H54 (cell line): ENCODE measurements around the gene MAP3K14.
A peak's percentile ranks its signal among the peaks of the same experiment; 100 is the strongest.
"Not testable (repeated sequence)": the region's sequence is repeated elsewhere in the genome, so short reads cannot be mapped to it uniquely, and the experiment has no call there.

Source experiments
- DNase-seq: peaks from one replicate; pipeline ENCODE4 v3.0.0; 2011; ENCODE audit warnings: low spot score, mixed read lengths; ENCODE audit not compliant: insufficient read length
- FAIRE-seq: peaks from 3 replicates; lab custom pipeline; 2011; peaks lifted over from hg19 to GRCh38; lab: Jason Lieb, UNC
- POLR2A ChIP-seq: IDR thresholded peaks from 2 replicates; pipeline ENCODE4 v1.6.1; 2011; ENCODE audit warnings: low read depth, mild to moderate bottlenecking, low read length

MAP3K14 gene

DNA sequence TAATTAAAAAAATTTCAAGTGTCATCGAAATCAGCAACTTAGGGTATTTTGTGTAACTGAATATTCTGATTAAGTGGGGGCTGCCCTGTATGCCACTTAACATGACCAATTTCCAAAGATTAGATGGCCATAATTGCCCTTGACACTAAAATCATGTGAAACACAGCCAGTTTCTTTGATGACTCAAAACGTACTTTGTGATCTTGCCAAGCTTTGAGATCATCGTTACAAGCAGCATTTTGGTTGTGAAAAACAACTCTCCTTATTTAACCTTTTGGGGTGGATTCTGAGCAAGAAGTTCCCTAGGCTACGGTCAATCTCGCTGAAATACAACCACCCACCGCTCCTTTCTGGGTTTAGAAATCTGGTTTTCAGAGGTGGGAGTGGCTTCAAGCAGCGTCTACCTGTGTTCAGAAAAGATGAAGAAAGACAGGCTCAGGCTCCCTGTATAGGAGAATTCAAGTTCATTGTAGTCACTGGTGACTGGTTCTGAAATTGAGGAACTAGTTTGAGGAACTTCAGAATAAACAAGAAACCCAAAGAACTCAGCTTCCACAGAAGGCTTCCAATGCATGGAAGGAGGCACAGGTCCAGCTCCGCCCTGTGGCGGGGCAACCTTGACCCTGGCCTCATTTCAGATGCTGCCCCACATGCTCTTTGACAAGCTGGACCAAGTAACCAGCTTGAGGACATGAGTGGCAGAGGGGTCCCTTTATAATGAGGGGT, 9.4 kb downstream of the MAP3K14 start:
- no peak for TF ChIP-seq POLR2A
- DNase-seq (peak; percentile 57), FAIRE-seq (no peak)

DNA sequence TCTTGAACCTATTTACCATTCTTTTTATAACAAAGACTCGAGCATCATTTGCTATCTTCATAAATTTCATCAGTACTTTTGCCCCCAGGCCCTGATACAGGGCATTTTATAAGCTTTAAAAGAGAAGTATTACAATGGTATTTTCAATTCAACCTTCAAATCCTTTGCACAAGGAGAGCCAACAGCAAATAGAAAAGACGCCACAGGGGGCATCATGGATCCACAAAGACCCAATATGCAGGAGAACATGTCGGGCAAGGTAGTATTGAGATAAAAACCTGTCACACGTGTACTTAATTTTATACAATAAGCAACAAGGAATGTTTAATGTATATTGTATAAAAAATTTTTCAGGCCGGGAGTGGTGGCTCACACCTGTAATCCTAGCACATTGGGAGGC, 10.2 kb downstream of the MAP3K14 start:
- no peak for TF ChIP-seq POLR2A
- DNase-seq (no peak), FAIRE-seq (no peak)

DNA sequence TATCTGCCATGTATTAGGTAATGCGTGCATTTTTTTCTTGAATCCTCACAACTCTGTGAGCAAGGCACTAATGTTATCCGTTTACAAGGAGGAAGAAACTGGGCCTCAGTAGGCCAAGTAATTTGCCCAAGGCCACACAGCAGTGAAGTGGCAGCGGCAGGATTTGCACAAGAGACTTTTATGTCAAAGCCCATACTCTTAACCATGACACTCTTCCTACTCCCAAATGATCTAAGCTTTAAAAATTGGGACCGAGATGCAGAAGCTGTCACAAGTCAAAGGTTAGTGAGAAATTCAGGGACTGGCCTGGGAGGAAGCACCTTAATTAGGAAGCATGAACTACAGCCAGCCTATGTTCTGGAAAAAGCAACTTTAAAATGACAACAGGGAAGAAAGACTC, 10.7 kb downstream of the MAP3K14 start:
- no peak for FAIRE-seq
- no peak for TF ChIP-seq POLR2A

DNA sequence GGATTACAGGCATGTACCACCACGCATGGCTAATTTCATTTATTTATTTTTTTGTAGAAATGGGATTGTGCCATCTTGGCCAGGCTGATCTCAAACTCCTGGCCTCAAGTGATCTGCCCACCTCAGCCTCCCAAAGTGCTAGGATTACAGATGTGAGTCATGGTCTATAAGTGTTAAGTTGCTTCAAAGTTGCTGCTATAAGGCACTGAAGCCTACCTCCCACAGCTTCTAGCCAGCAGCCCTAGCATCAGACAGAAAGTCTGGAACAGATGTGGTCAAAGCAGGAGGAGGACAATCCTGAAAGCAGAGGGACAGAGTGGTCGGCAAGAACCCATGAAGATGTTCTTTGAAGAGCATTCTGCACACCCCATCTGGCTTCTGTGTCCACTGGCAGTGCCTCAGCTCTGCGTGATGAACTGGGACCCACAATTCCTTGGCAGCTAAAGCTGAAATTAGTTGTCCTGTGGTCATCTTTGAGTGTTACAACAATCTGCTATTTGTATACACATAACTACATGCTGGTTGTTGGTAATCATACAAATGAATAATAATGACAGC, 11.2 kb downstream of the MAP3K14 start:
- DNase-seq (no peak), FAIRE-seq (no peak)
- TF ChIP-seq POLR2A = no peak

More for the DNA sequence above, 10.7 kb downstream of the MAP3K14 start:
- no peak for DNase-seq

DNA sequence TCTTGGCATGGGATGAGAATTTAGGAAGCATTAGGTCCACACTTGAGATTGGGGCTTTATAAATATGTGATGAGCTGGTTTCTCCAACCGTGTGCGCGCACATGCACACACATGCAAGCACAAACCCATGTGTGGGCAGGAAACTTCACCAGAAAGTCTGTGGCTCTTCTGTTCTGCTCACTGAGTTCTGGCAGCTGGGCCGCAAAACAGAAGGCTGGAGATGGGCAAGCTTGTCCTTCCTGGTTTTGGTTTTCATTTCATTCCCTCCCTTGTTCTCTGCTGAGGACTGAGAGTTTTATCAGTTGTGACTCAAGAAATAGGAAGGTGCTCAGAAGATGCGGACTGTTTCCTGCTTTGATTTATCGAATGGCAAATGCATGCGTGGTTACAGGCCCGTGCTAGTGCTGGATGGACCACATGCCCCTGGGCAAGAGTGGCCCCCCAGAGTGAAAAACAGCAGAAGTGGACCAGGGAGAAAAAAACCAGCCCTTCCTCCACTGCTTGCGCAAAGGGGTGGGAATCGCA, 14.1 kb downstream of the MAP3K14 start:
- FAIRE-seq (no peak), DNase-seq (no peak)
- TF ChIP-seq POLR2A = no peak

DNA sequence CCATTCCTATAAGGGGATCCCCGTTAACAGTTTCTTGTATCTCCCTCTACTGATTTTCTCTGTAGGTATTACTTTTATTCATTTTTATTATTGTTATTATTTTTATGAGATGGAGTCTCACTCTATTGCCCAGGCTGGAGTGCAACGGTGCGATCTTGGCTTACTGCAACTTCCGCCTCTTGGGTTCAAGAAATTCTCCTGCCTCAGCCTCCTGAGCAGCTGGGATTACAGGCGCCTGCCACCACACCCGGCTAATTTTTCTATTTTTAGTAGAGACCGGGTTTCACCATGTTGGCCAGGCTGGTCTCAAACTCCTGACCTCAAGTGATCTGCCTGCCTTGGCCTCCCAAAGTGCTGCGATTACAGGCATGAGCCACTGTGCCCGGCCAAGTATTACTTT, 14.6 kb downstream of the MAP3K14 start:
- FAIRE-seq = not testable (repeated sequence)

DNA sequence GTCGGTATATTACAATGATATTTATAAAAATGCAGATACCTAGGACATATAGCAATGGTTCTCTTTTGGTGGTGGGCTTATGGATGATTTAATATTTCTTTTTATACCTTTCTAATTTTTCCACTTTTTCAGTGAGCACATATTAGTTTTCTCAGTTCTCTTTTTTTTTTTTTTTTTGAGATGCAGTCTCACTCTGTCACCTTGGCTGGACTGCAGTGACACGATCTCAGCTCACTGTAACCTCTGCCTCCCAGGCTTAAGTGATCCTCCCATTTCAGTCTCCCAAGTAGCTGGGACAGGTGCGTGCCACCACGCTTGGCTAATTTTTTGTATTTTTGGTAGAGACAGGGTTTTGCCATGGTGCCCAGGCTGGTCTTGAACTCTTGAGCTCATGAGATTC, 15.1 kb downstream of the MAP3K14 start:
- FAIRE-seq (no peak), DNase-seq (no peak)
- no peak for TF ChIP-seq POLR2A

More for the DNA sequence above, 14.6 kb downstream of the MAP3K14 start:
- DNase-seq = not testable (repeated sequence)

DNA sequence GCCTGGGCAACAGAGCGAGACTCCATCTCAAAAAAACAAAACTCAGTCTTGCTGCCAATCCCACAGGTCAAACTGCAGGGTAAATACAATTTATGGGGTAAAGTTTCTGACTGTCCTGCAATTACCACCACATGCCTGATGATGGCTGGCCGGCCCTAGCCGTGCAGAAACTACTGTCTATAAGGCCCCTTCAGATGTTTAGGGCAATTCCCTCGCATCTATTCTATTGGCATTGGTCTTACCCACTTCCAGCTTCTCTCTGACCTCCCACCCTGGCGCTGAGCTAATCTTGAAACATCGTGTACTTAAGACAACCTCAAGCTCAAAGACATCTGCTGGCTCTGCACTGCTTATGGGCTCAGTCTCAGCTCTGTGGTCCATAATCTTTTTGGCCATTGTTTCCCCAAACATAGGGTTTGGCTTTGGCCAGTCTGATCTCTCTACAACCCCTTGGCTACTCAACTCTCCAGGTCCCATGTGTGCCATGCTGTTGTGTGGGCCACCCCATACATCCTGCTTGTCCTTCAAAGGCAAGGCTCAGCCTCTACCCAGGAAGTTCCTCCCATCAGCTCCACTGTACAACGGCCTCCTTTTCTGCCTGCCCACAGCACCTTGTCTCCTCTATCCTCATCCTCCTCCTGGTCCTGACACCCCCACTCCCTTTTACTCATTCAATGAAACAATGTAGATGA, 16.6 kb downstream of the MAP3K14 start:
- FAIRE-seq (no peak), DNase-seq (no peak)
- TF ChIP-seq POLR2A = no peak

DNA sequence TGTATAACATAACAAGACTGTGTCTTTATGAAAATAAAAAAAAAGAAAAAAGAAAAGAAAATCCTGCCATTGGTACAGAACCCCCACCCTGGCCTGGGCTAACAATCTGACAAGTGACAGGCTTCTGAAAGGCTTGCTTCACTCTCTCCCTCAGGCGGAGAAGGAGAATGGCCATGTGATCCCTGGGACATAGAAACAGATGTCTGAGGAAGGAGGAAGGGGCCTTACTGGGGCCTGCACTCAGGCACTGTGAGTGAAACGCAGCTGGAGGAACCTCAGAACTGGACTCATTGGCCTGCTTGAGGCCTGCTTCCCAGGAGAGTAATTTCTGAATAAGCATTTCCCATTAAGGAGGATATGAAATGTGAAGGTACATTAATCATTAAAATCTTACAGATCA, 17.5 kb downstream of the MAP3K14 start:
- FAIRE-seq (no peak), DNase-seq (no peak)
- TF ChIP-seq POLR2A = no peak

DNA sequence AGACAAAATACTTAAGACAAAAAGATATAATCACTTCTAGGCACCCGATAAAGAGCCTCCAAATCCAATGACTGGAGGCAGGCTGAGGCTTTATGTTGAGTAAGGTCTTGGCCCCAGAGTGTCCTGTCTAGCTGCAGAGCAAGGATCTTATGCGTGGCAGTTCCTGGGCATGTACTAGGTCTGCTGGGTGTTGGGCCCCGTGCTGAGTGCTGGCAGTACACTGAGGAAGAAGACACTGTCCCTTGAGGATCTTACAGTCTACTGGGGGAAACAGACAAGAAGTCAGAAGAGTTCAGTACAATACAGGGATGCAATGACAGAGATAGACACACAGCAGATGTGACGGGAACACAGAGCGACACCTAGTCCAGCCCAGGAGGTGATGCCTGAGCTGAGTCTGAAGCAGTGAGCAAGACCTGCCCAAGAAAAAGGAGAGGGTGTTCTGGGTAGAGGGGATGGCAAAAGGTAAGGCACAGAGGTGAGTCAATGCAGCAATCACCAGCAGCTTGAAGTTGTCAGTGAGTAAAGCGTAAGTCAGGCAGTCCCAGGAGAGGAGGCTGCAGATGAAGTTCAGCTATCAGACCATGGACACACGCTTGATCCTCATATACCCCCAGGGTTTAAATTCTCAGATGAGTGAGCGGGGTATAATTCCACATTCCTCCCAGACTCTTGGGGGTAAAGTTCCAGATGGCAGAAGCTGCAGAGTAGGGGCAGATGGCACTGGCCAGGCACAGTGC, 18.1 kb downstream of the MAP3K14 start:
- no peak for FAIRE-seq
- TF ChIP-seq POLR2A = no peak
- DNase-seq = no peak

DNA sequence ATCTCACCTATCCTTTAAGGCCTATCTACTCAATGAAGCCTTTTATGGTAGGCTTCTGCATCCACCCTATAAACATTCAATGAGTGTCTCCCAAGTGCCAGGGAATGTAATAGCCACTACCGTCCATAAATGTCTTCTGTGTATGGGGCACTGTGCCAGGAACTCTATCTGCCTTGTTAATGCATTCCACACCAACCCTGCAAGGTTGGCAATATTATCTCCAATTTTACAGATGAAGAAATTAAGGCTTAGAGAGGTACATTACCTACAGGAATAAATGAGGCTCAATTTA, 20.0 kb downstream of the MAP3K14 start:
- DNase-seq (no peak), FAIRE-seq (no peak)
- no peak for TF ChIP-seq POLR2A

DNA sequence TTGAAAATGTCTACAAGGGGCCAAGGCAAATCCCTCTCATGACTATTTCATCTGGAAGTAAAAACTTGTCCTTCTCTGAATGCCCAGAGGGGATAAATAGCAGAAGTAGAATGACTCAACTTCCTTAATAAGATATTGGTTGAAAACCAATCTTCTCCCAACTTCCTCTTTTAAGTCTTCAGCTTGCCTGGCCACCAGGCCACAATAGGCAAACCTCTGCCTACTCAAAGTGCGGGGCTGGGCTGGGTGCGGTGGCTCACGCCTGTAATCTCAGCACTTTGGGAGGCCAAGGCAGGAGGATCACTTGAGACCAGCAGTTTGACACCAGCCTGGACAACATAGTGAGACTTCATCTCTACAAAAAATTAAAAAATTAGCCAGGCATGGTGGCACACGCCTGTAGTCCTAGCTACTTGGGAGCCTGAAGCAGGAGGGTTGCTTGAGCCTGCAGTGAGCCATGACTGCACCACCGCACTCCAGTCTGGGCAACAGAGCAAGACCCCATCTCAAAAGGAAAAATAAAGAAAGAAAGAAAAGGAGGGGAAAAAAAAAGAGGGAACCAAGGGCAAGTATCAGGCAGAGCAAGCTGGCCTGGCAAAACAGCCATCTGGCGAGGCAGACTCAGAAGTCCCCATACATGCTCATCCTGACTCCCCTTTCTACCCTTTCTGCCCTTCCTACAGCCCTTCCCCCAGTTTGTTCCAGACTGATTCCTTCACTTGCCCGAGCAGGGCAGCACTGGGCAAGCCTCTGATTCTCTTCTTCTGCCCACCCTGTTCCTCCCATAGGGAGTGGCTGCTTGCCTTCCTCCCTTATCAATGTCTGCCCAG, 20.6 kb downstream of the MAP3K14 start:
- no peak for FAIRE-seq
- DNase-seq = no peak
- no peak for TF ChIP-seq POLR2A

DNA sequence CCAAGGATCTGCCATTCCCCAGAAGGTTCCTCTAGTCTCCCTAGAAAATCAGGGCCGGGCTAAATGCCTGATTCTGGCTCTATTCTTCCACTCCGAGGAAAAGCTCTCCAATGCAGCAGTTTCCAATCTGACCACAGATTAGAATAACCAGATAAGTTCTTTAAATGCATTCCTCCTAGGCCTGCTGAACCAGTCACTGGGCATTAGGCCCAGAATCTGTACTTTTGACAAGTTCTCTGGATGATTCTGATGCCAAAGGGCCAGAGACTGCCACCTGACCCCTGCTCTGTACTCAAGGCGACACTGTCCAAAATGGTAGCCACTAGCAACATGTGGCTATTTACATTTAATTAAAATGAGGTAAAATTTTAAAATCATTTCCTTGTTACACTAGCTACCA, 22.3 kb downstream of the MAP3K14 start:
- FAIRE-seq = no peak
- no peak for TF ChIP-seq POLR2A
- no peak for DNase-seq
